GM12874 (cell line): ENCODE measurements around the gene RBM20.

ENCODE experiments used
- TF ChIP-seq, protein P1 (sequence below): IDR thresholded peaks from 2 replicates; pipeline ENCODE4 v1.5.1; 2011; ENCODE audit warnings: low read depth, mild to moderate bottlenecking, control low read depth, low read length, moderate library complexity; ENCODE audit not compliant: insufficient read depth

Gene RBM20

GRCh38 chr10:110748970-110749369 is 104.8 kb downstream of the RBM20 start:
- TF ChIP-seq, protein P1, sequence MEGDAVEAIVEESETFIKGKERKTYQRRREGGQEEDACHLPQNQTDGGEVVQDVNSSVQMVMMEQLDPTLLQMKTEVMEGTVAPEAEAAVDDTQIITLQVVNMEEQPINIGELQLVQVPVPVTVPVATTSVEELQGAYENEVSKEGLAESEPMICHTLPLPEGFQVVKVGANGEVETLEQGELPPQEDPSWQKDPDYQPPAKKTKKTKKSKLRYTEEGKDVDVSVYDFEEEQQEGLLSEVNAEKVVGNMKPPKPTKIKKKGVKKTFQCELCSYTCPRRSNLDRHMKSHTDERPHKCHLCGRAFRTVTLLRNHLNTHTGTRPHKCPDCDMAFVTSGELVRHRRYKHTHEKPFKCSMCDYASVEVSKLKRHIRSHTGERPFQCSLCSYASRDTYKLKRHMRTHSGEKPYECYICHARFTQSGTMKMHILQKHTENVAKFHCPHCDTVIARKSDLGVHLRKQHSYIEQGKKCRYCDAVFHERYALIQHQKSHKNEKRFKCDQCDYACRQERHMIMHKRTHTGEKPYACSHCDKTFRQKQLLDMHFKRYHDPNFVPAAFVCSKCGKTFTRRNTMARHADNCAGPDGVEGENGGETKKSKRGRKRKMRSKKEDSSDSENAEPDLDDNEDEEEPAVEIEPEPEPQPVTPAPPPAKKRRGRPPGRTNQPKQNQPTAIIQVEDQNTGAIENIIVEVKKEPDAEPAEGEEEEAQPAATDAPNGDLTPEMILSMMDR, result no peak

DNA sequence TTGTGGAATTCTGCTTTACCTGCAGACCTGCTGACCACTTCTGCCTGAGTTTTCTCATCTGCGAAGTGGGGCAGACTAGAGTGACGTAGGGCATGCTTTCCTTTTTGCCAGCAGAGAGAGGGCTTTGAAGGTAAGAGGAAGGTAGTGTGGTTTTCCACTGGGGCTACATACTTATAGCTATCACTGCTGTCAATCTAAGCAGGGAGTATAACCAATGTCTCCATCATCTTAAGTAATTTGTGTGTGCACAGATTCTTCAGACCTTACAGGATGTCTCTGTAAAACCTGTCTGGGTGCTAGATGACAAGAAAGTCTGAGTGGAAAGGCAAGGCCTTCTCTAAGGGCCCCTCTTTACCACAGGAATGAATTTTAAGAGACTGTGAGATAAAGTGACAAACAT is 106.8 kb downstream of the RBM20 start:
- TF ChIP-seq, protein P1, result no peak

DNA sequence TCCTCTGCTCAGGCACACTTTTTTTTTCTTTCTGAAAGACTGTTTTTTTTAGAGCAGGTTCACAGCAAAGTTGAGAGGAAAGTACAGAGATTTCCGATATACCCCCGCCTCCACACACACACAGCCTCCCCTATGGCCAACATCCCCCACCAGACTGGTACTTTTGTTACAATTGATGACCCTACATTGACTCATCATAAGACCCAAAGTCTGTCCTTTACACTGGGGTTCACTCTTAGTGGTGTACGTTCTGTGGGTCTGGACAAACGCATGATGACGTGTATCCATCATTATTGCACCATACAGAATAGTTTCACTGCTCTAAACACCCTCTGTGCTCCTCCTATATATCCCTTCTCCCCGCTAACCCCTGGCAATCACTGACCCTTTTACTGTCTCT is 107.7 kb downstream of the RBM20 start:
- TF ChIP-seq, protein P1, result no peak

DNA sequence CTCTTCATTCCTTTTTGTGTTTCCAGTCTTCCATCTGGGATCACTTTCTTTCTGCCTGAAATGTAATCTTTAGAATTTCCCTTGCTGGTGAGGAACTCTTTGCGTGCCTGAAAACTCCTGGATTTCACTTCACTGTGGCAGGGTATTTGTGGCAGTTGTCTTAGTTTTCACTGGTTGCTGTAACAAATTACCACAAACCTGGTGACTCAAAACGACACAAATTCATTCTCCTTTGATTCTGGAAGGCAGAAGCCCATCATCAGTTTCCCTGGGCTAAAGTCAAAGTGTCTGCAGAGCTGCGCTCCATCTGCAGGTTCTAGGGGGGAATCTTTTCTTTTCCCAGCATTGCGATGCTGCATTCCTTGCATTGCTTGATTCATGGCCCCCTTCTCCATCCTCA is 109.3 kb downstream of the RBM20 start:
- TF ChIP-seq, protein P1, result no peak

DNA sequence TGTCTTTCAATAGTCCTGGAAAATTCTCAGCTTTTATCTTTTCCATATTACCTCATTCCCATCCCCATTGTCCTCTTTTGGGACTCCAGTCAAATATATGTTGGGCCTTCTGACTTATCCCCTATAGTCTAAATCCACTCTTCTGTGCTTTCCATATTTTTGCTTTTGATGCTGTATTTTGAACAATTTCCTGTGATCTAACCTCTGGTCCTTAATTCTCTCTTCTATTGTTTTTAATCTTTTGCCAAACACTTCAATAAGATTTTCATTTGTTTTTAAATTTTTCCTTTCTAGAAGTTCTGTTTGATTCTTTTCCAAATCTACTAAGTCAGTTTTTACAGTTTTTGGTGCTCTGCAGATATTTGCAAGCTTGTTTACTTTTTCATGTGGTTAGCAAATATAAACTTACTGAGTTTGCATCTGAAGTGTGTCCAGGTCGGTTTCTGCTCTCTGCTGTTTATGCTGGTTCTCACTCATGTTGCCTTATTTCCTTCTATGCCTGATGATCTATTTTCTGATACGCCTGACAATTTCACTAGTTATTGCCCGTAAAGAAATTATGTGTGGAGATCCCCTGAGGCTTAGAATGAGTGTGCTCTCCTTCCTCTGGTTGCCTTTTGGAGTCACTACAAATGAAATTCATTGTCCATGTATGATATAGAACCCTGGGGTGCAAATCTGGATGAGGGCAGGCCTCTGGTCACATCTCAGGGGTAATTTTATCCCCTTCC is 110.4 kb downstream of the RBM20 start:
- TF ChIP-seq, protein P1, result no peak

DNA sequence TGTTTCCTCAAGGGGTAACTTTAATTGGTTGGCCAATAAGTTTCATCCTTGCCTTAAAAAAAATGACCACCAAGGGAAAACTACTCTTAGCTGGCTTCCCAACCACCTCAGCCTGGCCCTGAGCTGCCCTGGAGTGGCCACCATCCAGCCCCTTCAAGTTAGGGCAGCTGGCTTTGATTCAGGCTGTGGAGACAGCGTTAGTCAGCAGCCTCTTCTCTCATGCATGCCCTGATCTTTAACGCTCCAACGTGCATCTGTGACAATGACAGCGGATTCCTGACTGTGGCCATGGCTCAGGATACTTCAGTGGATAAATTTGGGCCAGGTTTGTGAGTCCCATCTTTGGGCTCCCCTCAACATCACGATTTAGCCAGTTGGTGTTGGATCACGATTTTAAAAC is 111.6 kb downstream of the RBM20 start:
- TF ChIP-seq, protein P1, result no peak

DNA sequence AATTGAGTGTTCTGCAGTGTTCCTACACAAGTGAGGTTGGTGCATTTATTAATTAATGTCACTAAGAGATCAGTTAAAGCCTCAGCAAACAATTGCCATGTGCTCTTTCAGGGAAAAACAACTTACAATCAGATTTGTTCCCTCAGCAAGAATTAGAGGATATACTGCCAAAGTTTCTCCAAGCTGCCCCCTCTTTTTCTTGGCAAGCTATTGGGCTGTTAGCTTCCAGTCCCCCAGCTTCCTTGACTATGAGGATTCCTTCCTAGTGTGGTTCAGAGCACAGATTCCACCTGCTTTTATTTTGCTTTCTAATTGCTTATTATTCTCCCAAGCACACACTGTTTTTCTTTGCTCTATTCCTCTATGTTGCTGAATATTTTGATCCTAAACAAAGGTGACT is 112.7 kb downstream of the RBM20 start:
- TF ChIP-seq, protein P1, result no peak
